ENCODE measurements around the gene KSR1. TPM values are rescaled to one million over a fixed set of nuclear protein-coding genes. Genes with fewer than 3 reads are reported as not detected.
A peak's percentile ranks its signal among the peaks of the same experiment; 100 is the strongest.
"Not testable (repeated sequence)": the region's sequence is repeated elsewhere in the genome, so short reads cannot be mapped to it uniquely, and the experiment has no call there.

Gene KSR1
- total RNA-seq, 1 experiment from 2014 or later = 11.7 TPM

DNA sequence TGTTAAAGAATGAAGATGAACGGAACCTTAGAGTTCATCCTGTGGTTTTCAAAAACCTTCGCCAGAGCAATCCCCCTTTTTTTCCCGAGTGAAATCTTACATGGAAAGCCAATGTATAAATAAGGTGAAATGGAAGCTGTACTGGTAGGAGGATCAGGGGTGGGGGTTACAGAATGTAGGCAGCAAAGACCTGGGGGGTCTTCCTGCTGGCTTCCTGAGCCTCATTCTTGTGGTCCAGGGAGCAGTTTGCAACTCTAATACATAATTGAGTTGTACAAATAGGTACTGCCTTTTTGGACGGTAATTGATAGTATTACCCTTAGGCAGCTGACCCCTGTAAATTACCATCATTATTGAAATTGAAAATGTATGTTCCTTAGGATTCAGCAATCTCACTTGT lies 34.1 kb downstream of the KSR1 start:
- no peak for DNase-seq (ENCODE audit: extremely low read depth, low read depth)

DNA sequence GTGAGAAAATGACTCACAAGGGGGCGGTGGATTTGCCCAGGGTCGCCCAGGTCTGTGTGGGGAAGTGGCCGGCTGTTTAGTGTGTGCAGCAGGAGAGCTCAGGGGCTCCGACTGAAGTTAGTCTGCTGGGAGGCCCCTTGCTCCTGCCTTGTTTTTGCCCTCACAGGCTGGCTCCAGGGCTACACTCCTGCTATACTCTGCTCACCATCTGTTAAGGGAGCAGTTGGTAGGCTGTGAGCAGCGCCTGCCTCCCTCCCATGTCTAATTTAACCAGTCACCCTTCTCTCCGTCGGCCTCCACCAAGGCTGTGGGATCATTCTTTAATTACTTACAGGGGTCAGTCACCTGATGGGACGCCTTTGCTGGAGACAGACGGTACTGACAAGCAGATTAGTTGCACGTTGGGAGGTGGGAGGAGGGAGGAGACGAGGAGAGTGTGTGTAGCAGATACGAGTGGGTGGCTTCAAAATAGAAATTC lies 35.5 kb downstream of the KSR1 start:
- no peak for DNase-seq (ENCODE audit: extremely low read depth, low read depth)

DNA sequence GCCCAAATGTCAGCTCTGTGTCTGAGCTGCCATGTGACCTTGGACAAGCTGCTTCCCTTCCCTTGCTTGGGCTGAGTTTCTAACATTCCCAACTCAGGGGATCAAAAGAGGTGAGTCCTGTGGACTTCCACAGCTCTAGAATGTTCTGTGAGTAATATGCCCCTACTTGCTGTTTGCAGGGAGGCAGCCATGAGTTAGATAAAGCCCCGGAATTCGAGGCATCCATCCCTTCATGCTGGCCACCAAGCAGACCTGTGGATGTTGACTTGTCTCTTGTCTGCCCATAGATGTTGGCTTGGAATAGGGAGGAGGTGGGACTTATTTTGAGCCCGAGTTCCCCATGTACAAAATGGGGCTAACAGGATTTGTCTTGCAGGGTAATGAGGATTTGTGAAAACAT lies 36.2 kb downstream of the KSR1 start:
- DNase-seq (ENCODE audit: extremely low read depth, low read depth) = no peak

DNA sequence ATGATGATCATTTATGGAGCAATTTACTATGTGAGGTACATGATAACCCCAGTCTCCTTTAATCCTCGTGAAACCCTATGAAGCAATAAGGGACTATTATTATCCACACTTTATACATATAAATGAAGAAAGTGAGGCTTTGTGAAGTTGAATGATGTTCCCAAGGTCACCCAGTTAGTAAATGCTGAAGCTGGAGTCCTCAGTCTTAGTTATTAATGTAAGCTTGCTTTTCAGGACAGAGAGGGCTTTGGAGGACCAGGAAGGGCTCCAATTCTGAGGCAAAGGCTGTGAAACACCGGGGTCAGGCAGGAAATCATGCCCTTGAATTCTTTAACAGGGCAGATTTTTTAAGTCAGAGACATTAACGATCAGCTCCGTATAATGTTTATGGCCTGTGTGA lies 36.8 kb downstream of the KSR1 start:
- no peak for DNase-seq (ENCODE audit: extremely low read depth, low read depth)

DNA sequence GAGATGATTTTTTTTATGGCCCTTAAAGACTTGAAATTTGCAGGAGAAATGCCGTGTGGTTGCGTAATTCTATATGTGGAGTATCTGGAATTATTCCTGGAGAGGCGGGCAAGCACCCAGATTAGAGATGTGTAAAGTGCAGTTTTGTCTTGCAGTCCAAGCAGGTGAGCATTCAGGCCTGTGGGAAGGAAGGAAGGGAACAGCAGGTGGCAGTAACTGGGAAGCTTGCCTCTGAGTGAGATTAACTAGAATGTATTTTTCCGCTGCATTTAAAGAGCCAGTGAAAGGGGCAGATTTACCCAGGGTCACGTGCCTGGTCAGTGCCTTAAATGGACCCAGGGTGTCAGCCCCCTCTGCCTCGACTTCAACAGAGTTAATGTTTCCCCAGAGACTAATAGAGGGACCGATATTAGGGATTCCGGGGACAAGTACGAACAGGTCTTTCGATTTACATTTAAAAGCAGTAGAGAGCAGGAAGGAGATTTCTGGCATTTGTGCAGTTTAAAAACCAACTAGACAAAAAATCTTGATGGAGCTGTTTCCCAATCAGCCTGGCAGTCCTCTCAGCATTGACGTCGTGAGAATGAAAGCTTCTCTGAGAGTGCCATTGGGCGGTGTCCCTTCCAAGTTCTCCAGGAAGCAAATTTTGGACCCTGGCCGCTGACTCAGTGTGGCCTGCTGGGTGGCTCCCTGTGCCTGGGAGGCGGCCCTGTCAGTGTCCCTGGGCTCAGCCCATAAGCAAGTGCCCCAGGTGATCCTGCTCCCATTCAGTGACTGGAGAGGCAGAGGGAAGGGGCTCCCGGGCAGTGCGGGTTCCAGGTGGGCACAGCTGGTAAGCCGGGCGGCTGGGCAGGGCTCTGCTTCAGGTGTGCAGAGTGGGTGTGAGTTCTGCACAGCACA lies 38.2 kb downstream of the KSR1 start:
- peak; percentile 33 for DNase-seq (ENCODE audit: extremely low read depth, low read depth)

DNA sequence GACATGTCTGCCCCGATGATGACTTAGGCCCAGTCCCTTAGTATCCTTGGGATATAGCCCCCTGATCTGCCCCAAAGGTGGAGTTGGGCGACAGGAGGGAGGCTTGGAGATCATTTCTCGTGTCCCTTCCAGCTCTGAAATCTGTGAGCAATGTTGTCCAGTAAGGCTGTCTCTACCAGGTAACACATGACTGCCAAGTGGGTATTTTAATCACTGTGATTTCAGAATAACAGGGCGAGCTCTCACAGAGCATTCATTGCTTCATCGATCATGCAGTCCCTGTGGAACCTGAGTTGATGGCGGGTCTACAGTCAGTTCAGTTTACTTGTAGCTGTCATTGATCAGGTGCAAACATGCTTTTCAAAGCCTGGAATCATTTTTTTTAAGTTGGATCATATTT lies 39.2 kb downstream of the KSR1 start:
- DNase-seq (ENCODE audit: extremely low read depth, low read depth) = no peak

DNA sequence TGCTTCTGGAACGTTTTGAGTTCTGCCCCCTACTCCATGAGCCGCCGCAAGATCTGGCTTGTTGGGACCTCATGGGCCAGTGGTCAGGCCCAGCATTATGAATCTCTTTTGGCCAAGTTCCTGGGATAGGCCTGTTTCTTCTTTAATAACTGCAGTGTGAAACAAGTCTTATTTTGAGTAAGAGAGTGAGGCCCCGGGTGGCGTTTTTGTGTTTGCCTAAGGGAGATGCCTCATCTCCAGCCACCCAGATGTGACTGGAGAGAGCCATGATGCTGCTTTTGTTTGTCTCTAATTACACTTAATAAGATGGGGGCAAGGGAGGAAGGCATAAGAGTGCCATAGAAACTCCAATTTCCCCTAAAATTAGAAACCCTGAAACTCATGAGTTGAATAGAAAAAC lies 39.8 kb downstream of the KSR1 start:
- DNase-seq (ENCODE audit: extremely low read depth, low read depth) = no peak

DNA sequence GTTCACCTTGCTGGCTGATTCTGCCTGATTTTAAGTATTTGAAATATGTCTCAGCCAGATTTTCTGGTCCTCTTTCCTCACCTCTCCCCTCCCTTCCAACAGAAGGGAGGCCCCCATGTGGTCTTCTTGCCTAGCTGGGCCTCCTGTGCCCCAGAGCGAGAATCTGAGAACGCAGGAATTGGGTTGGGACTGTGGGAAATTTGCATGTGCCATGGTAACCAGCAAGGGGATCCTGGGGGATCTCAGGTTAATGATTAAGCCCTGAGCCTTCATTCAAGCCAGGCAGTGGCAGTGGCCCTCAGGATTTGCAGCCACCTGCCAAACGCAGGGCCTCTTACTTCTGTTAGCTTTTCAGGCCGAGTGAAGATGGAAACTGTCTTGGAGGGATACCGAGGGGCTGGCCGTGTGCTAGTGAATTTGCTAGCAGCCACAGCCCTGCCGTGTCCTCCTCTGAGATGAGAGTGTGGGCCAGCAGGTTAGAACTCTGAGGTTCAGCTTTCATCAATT lies 40.2 kb downstream of the KSR1 start:
- no peak for DNase-seq (ENCODE audit: extremely low read depth, low read depth)

DNA sequence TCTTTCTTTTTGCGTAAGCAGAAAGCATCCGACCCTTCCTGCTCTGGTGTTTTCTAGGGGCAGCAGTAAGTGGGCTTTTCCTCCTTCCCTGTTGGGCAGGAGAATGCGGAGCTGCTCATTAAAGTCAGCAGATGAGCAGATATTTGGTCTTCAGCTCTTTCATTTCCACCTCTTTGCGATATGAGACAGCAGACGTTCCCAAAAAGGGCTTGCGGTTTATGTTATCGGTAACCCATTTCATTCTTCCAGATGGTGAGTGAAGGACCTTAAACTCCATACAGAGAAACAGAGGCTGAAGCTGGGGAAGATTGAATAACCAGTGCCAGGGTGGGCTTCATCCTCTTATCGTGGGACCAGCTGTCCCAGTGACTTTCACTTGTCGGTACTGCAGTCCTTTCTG lies 40.7 kb downstream of the KSR1 start:
- DNase-seq (ENCODE audit: extremely low read depth, low read depth) = no peak

DNA sequence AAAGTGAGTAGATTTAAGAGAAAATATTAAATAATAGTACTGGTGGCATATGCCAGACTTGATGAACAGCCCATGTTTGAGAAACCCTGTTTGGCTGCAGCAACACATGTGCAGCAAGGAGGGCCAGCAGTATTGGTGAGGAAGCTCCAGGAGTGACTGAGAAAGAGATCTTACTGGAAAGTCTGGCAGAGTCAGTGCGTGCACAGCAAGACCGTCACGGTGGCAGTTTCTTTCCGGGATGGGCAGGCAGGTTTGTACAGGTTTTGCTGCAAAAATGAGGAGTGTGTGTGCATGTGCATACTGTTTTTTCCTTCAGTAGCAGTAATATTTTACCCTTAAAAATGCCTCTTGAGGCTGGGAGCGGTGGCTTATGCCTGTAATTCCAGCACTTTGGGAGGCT lies 41.4 kb downstream of the KSR1 start:
- DNase-seq (ENCODE audit: extremely low read depth, low read depth) = no peak

DNA sequence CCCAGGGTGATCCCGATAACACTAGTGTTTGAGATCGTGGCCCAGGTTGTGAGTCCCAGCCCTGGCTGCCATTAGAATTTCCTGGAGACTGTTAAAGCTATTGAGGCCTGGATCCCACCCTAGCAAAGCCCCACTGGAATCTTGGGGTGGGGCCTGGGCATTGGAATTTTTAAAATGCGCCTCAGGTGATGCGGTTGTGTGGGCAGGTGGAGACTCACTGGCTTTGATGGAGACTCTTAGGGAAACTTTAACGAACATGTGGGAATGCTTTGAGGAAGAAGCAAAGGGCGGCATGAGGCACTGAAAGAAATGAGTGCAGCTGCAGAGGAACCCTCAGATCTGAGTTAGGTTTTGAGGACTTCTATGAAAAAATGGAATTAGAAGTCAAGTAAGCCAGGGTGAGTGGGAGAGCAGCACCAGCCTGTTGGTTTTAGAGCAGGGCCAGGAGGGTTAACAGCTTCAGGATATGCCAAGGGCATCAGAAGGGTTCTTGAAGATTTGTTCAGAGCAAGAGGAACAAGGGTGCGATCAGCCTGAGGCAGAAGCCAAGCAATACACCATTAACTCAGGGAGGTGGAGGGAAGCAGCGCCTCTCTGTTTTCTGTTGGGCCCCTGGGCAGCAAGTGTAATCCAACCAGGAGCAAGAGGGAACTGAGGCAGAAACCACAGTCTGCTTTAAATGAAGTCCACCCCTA lies 42.5 kb downstream of the KSR1 start:
- no peak for DNase-seq (ENCODE audit: extremely low read depth, low read depth)

DNA sequence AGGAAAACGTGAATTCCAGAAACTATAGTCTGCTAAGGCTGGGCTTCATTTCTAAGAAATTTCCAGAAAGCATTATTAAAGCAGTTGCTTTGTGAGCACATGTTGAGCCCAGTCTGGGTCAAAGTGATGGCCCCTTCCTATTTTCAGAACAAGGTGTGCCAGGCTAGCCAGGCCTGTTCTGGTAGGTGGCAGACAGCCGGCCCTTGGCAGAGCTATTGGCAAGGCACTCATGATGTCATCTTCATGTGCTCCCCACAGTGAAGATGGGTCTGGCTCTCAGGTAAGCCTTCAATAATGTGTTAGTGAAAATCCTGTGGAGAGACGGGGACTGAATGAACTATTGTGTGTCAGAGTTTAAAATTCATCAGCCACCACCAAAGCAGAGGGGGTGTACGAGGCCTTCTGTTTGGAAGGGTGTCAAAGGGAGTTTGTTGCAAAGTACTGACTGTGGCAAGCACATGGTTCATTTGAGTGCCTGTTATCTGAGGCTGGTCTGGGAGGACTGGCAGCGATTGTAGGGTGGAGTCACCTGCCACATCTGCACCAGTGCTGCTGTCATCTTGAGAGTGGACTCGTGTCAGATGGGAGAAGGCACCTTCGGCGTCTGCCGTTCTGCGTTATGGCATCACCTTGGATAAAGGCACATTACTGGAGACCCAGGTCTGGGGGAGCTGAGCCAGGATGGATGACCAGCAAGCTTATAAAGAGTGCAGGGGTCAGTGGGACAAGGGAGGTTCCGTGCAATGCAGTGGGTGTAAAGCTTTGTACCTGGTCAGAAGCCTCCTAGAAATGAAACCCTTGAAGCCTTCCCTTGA lies 43.4 kb downstream of the KSR1 start:
- no peak for DNase-seq (ENCODE audit: extremely low read depth, low read depth)

DNA sequence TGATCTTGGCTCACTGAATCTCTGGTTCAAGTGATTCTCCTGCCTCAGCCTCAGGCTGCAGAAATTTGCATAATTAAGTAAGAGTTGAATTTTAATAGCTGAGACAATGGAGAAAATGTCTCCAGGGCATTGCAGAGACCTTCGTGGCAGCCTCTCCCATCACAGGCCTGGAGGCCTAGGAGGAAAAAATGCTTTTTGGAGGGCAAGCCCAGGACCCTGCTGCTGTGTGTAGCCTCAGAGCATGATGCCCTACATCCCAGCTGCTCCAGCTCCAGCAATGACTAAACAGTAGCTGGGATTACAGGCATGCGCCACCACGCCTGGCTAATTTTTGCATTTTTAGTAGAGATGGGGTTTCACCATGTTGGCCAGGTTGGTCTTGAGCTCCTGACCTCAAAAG lies 45.1 kb downstream of the KSR1 start:
- DNase-seq (ENCODE audit: extremely low read depth, low read depth) = not testable (repeated sequence)

DNA sequence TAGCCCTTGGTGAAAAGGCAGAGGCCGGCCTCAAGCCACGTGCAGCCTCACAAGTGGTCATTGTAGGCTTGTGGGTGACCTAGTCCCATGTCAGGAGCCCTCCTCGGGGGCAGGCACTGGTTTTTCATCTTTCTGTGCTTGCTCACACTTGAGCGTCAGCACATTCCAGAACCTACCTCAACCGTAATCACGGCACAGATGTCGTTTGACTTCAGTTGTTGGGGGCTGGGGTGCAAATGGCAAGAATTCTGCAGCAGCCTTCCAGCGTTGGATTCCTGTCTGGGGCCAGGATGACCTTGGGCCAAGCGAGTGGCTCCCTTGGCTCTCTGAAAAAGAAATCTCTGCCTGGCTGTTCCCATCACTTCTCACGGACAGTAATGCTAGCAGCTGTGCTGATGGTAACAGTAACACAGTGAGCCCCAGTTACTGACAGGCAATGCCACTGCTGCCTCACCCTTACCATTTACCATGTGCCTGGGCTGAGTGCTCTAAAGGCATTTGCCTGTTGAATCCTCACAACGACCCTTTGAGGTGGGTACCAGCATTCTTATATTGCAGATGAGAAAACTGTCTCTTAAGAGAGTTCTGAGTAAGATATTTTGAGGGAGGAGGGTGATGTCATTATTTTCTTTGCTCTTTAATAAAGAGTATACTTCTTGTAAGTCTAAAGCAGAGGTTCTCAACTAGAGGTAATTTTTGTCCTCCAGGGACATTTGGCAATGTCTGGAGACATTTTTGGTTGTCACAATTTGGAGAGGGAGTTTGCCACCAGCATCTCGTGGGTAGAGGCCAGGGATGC lies 46.5 kb downstream of the KSR1 start:
- DNase-seq (ENCODE audit: extremely low read depth, low read depth) = no peak

DNA sequence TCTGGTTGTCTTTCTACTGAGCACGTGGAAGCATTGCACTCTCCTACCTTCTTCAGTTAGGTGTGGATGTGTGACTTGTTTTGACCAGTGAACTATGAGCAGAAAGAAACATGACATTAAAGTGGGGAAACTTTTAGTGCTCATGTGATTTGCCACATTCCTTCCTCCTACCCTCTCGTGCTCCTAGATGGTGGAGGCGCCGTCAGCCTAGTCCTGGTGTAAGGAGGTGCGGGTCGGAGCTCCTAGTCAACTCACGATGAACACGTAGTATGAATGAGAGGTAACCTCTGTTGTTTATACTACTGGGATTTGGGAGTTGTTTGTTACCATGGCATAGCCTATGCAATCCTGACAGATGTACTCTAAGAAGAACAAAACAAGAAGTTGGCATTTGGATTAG lies 47.4 kb downstream of the KSR1 start:
- DNase-seq (ENCODE audit: extremely low read depth, low read depth) = no peak

DNA sequence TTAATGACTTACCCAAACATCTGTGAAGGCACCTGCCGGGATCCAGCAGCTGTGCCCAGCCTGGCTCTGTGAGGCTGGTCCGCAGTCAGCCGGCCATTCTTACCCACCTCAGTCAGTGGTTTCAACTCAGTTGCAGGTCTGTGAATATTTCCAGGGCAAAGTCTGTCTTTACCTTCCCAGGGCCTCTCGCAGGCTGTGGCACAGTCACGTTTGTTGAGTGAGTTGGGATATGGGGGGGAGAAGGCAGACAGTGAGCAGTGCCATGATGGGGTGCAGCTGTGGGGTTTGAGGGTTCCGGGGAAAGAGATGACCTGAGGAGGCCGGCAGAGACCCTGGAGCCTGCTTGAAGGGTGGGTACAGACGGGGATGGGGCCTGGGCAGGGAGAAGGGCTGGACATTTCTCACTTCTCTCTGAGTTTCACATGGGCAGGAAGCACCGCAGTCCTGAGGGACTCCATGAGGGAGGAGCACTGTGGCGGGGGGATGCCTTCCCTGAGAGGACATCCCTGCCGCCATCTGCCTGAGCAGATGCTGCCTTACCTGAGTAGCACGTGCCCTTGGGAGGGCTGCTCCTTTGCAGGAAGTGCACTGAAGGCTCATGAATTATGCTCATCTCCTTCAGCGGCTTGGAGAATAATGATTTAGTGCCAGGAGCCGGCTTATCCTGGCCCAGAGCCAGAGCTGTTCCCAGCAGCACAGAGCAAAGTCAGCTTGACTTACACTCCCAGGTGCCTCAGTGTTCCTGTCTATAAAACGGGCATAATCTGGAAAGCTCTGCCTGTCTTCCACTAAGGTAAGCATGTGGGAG lies 48.1 kb downstream of the KSR1 start:
- DNase-seq (ENCODE audit: extremely low read depth, low read depth) = no peak

DNA sequence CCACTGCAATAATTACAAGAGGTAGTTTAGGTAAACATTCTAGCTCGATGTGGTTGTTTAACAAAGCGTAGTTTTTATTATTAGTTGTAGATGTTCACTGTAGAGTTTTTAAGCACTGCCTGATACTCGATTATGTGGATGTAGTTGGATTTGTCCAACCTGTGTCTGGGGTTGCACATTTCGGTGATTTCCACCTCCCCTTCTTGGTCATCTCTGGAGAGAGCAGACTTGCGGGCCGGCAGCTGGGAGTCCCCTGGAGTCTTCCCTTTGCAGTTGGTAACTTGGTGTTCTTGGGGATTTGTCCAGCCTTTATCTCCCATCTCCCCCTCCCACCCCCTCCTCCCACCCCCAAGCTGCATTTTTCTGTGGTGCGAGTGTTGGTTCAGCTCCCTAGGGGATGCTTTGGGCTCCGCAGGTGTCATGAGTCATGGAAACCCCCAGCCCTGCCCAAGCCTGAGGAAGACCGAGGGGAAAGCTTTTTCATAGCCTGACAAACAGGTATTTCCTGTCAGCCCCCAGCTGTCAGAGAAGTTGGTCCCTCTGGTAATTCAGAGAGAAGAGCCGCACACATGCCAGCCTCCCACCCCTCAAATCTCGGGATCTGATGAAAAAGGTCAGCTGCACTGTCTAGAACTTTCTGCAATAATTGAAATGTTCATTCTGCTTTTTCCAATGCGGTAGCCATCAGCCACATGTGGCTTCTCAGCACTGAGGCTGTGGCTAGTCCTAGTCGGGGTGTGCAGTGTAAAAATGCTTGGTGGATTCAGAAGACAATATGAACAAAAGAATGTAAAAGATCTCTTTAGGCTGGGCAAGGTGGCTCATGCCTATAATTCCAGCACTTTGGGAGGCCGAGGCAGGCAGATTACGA lies 50.3 kb downstream of the KSR1 start:
- DNase-seq (ENCODE audit: extremely low read depth, low read depth) = no peak

DNA sequence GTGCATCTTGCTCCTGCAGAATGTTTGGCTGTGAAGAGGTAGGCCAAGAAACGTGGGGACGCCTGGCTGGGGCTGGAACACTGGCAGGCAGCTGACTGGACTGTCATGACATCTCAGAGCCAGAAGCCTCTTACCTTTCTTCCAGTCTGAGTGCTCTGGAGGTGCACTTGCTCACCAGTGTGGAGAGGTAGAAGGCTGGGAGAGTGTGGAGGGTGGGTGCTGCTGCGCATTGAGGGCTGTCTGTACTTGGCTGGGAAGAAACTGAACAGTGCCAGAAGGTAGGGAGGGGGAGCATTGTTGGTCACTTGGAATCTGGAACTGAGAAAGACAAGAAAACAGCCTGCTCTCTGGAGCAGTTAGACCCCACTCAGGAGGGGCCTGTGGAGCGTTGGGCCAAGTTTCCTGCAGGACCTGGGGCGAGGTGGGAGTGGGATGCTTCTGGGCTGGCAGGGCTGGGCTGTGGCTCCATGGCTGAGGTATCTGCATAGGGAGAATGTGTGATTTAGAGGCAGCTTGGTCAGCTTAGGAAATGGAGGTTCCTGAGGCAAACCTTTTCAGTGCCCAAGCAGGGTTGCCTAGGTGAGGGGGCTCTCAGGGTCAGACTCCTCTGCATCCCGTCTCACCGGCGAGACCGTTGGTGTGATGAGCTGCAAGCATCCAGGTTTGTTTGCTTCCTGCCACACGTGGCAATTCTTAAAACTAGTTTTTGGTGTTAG lies 55.1 kb downstream of the KSR1 start:
- no peak for DNase-seq (ENCODE audit: extremely low read depth, low read depth)
